Endometrial microvascular endothelial cells (primary cell): ENCODE results near the gene CCL7. TPM values are rescaled to one million over a fixed set of nuclear protein-coding genes. Genes with fewer than 3 reads are reported as not detected.

Experiments
- in situ Hi-C: cut with HindIII; loops from 2 replicates; pipeline ENCODE4 v1.10.0; 2017; ENCODE audit warnings: low sequenced_read_pairs, low pct_unique_long_range_greater_than_20kb; ENCODE audit errors: inconsistent ontology term
- total RNA-seq: library from RNA; depleted of rRNA; stranded (reverse); fragments of >200 nt; gene quantifications from one replicate; pipeline ENCODE4 v1.2.3, GENCODE V29; 2015; ENCODE audit errors: inconsistent ontology term

CCL7 gene
- total RNA-seq, 1 donor from 2014 or later: 0.37 TPM

DNA sequence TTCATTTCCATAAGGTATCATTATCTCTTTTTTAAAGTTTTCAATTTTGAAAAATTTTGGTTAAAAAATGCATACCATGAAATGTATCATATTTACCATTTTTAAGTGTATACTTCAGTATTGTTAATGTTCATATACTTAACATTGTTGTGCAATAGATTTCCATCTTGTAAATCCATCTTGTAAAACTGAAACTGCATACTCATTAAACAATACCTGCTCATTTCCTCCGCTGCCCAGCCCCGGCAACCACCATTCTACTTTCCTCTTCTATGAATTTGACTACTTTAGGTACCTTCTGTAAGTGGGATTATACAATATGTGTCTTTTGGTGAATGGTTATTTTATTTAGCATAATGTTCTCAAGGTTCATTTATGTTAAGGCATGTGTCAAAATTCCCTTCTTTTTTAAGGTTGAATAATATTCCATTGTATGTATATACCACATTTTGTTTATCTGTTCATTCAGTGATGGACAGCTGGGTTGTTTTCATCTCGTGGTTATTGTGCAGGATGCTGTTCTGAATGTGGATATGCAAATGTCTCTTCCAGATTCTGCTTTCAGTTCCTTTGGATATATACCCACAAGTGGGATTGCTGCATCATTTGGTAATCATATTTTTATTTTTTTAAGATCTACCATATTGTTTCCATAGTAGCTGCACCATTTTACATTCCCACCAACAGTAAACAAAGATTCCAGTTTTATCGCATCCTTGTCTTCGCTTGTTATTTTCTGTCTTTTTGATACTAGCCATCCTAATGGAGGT lies 8.3 kb upstream of the CCL7 start:
- in situ Hi-C loops: no loop called here

DNA sequence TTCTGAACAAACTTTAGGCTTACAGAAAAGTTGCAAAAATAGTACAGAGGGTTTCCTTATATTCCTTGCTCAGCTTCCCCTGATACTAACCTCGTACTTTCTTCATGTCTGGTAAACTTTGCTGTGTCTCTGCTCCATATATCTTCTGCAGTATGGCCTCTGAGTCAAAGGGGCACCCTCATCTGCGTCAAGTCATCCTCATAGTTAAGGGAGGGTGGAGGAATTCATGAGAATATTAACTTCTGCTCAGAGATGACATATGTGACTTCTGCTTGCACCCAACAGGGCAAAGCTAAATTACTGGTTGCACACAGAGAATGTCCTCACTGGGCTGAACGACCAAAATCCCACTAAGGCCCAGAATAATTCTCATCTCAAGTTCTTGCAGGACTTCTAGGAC lies 4.3 kb upstream of the CCL7 start:
- in situ Hi-C loops: no loop called here

DNA sequence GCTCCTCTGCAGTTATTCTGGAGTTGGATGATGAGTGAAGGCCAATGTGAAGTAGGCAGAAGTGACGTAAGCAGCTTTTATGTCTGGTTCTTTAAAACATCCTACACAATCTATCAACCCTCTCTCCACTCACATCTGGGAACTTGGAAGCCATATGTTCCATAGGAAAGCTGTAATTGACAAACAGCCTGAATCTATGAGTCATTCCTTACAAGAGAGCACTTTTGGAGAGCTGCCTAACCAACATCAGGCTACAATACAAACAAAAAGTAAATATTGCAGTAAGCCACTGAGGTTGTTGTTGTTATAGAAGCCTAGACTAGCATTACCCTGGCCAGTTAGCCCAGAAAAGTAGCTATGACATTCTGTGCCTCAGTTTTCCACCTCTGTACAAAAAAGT lies 5.9 kb downstream of the CCL7 start:
- in situ Hi-C loops: no loop called here

DNA sequence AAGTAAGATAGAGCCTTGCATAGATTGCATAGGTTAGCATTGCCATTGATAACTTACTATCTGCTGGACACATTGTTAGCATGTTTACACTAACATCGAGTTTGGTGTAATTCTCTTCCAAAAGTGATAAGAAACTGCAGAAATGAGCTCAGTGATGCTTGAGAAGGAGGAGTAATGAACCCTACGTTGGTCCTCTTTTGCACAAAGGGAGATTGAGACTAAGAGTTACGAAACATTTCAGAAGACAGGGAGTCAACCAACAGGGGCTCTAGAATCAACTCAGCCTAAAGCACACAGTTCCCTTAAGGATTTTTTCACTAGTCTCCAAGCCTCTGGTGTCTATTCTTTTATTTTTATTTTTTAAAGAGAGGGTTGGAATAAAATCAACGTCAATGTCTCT lies 6.8 kb downstream of the CCL7 start:
- in situ Hi-C loops: no loop called here

GRCh38 chr17:34283571-34283970 lies 13.6 kb downstream of the CCL7 start:
- in situ Hi-C loops: no loop called here

DNA sequence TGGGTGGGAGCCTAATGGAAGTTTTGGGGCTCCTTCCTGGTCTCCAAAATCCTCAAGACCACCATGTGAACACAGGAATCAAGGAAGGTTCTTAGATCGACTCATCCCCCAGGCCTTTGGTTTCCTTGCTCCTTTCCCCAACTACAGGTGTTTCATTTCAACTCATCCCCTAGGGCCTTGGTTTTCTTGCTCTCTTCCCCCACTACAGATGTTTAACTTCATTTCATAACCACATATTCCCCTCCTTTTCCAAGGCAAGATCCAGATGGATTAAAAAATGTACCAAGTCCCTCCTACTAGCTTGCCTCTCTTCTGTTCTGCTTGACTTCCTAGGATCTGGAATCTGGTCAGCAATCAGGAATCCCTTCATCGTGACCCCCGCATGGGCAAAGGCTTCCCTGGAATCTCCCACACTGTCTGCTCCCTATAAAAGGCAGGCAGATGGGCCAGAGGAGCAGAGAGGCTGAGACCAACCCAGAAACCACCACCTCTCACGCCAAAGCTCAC lies 15.3 kb downstream of the CCL7 start, which contains the start of gene CCL11:
Gene CCL11 (plus strand): TSS at position 457 of the 507 bp plus-strand sequence. CDS start 67 bp downstream, outside the sequence.
- in situ Hi-C loops: no loop called here

GRCh38 chr17:34287875-34288274 lies 17.9 kb downstream of the CCL7 start:
- in situ Hi-C loops: no loop called here

GRCh38 chr17:34290586-34290985 lies 20.6 kb downstream of the CCL7 start:
- in situ Hi-C loops: no loop called here

DNA sequence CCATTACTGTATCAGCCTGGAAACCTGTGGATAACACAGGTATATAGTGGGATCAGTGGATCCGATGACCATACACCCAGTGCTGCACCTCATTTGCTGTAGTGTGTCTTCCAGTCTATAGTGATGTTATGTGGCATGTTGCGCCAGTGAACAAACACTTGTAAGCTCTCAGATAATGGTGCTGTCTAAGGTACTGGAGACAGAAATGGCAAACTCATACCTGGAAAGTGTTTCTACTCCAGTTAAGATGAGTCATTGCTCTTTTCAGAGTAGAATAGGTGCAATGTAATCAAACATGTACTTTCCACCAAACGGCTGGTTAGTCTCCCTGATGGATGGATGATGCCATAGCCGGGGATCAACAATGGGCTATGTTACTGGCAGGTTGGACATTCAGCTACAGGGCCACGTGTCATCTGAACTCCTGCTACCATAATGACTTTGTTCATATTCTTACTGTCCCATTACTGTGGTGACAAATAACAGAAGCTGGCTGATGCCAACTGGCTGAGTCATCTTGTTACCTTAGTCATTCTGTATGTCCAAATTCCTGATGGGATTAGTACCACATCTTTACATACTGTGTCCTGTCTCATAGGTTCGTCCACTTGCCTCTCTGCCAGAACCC lies 21.8 kb downstream of the CCL7 start:
- in situ Hi-C loops: no loop called here

DNA sequence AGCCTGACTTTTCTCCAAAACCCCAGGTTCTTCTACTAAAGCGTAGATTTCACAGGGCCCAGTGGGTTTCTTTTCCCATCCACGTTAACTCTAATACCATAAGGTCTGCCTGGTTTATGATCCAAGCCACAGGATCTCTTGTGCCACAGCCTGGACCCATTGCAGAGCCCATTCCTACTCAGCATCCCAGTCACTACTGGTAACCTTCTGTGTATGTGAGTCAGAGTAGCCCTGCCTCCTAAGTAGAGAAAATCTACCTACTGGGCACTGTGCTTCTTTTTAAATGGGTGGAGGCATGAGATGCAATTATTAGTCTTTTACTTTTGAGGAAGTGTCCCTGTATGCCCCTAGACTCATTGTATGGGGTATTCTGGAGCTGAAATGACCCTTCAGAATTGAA lies 29.0 kb downstream of the CCL7 start:
- in situ Hi-C loops: no loop called here

- in situ Hi-C loops: no loop called here
These were observed 30.0 kb downstream of the CCL7 start for GRCh38 chr17:34299956-34300577.

GRCh38 chr17:34300652-34301370 lies 30.8 kb downstream of the CCL7 start:
- in situ Hi-C loops: no loop called here

GRCh38 chr17:34301986-34302385 lies 32.0 kb downstream of the CCL7 start:
- in situ Hi-C loops: no loop called here

- in situ Hi-C loops: no loop called here
These were observed 32.6 kb downstream of the CCL7 start for GRCh38 chr17:34302636-34303035.

DNA sequence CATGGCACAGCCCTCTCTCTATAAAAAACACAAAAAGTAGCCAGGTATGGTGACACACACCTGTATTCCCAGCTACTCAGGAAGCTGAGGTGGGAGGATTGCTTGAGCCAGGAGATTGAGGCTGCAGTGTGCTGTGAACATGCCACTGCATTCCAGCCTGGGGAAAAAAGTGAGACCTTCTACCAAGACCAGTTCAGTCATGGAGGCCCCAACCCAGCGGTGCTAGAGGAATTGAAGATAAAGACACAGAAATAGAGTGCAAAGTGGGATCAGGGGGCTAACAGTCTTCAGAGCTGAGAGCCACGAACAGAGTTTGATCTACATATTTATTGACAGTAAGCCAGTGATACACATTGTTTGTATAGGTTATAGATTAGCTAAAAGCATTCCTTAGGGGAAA lies 33.6 kb downstream of the CCL7 start:
- in situ Hi-C loops: no loop called here

GRCh38 chr17:34305061-34305460 lies 35.0 kb downstream of the CCL7 start:
- in situ Hi-C loops: no loop called here

- in situ Hi-C loops: no loop called here
These were observed 35.6 kb downstream of the CCL7 start for GRCh38 chr17:34305606-34306005.

DNA sequence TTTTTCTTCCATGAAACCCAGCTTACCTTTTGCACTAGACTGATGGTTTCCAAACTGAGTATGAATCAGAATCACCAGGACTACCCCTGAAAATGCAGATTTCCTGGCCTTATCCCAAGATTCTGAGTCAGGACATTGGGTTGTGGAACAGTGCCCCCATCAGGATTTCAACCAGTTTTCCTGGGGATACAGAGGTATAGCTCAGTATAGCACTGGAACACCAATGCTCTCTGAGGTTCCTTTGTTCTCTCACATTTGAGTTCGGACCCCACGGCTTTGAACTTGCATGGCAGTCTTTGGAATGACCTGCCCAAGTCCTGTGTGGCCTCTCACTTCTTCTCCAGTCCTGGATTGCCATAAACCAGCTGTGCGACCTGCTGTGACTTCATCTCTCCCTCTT lies 36.4 kb downstream of the CCL7 start:
- in situ Hi-C loops: no loop called here

GRCh38 chr17:34307110-34307509 lies 37.1 kb downstream of the CCL7 start:
- in situ Hi-C loops: no loop called here
